H1 (cell line): ENCODE data around the gene IGF2R. TPM values are rescaled to one million over a fixed set of nuclear protein-coding genes. Genes with fewer than 3 reads are reported as not detected.

Experiments used
- CTCF ChIA-PET: fragments of 300-600 bp; sonication (Branson Sonifier 250); formaldehyde crosslinking; loops from one replicate; lab custom pipeline; 2021; ENCODE audit not compliant: partially characterized antibody; lab: Charles Lee
- POLR2A ChIA-PET: fragments of 300-600 bp; sonication (Branson Sonifier 250); formaldehyde crosslinking; loops from one replicate; lab custom pipeline; 2021; ENCODE audit warnings: inconsistent platforms; ENCODE audit not compliant: partially characterized antibody; lab: Charles Lee
- DNase-seq, 2 experiments: peaks; one replicate each; pipeline versions ENCODE4 v3.0.0 to v3.0.0-alpha.2; 2010 to 2022; ENCODE audit warnings: low spot score in 2 of 2, low read depth in 1 of 2, mixed read lengths in 1 of 2
- FAIRE-seq: peaks from 2 replicates; lab custom pipeline; 2011; peaks lifted over from hg19 to GRCh38; lab: Jason Lieb, UNC
- H2AFZ ChIP-seq: 2 replicates; pipeline ENCODE4 v1.8.1; 2012; ENCODE audit warnings: low read length, inconsistent platforms
- H2AK5ac ChIP-seq: 2 replicates; pipeline ENCODE4 v1.6.1; 2013; ENCODE audit warnings: low read depth, low read length
- H2BK120ac ChIP-seq: replicated peaks from 2 replicates; pipeline ENCODE3; 2013; ENCODE audit warnings: low read depth, low read length, inconsistent platforms
- H2BK12ac ChIP-seq: 2 replicates; pipeline ENCODE4 v1.6.1; 2013; ENCODE audit warnings: low read depth, low read length
- H2BK15ac ChIP-seq: 2 replicates; pipeline ENCODE4 v1.6.1; 2013; ENCODE audit warnings: low read length
- H2BK20ac ChIP-seq: 2 replicates; pipeline ENCODE4 v1.6.1; 2013; ENCODE audit warnings: low read length
- H2BK5ac ChIP-seq: 2 replicates; pipeline ENCODE4 v1.6.1; 2013; ENCODE audit warnings: low read depth, low read length
- H3K14ac ChIP-seq: 2 replicates; pipeline ENCODE4 v1.6.1; 2013; ENCODE audit warnings: inconsistent platforms; ENCODE audit not compliant: insufficient read length
- H3K18ac ChIP-seq: 2 replicates; pipeline ENCODE4 v1.6.1; 2013; ENCODE audit warnings: low read length; ENCODE audit errors: extremely low read depth
- H3K23ac ChIP-seq: 2 replicates; pipeline ENCODE4 v1.6.1; 2013; ENCODE audit warnings: inconsistent platforms; ENCODE audit not compliant: insufficient read length
- H3K23me2 ChIP-seq: 2 replicates; pipeline ENCODE4 v1.6.1; 2013; ENCODE audit warnings: low read depth, low read length
- H3K27ac ChIP-seq: 2 replicates; pipeline ENCODE4 v1.6.1; 2011; ENCODE audit warnings: low read depth, low read length, inconsistent platforms
- H3K27me3 ChIP-seq, 4 experiments: replicated peaks in 1 of 4; 1 replicate in 1 of 4; 2 replicates in 3 of 4; pipeline versions ENCODE4 v1.6.1 to v1.8.1; 2011 to 2013; ENCODE audit warnings: low read length in 3 of 4, mild to moderate bottlenecking in 3 of 4, inconsistent platforms in 2 of 4, mixed read lengths in 2 of 4, moderate library complexity in 1 of 4; ENCODE audit not compliant: control insufficient read depth in 3 of 4, insufficient read depth in 3 of 4; ENCODE audit errors: extremely low read depth in 1 of 4
- H3K36me3 ChIP-seq, 4 experiments: 2 replicates each; pipeline versions ENCODE4 v1.6.1 to v1.8.1; 2011 to 2013; ENCODE audit warnings: mild to moderate bottlenecking in 4 of 4, low read length in 3 of 4, moderate library complexity in 2 of 4, control low read depth in 1 of 4, inconsistent platforms in 1 of 4; ENCODE audit not compliant: insufficient read depth in 4 of 4, control insufficient read depth in 2 of 4
- H3K4ac ChIP-seq: replicated peaks from 2 replicates; pipeline ENCODE3; 2013; ENCODE audit warnings: low read length, low read depth, mixed read lengths, inconsistent platforms; ENCODE audit not compliant: insufficient read length
- H3K4me1 ChIP-seq, 4 experiments: replicated peaks in 1 of 4; 1 replicate in 1 of 4; 2 replicates in 3 of 4; pipeline versions ENCODE4 v1.6.1 to v1.8.1; 2011 to 2013; ENCODE audit warnings: low read length in 3 of 4, inconsistent platforms in 2 of 4, mixed read lengths in 1 of 4; ENCODE audit not compliant: insufficient read depth in 4 of 4, control insufficient read depth in 3 of 4
- H3K4me2 ChIP-seq, 2 experiments: 2 replicates each; pipeline versions ENCODE4 v1.6.1 to v1.8.1; 2011 to 2013; ENCODE audit warnings: low read depth in 2 of 2, low read length in 2 of 2, control low read depth in 1 of 2, inconsistent platforms in 1 of 2, mild to moderate bottlenecking in 1 of 2; ENCODE audit not compliant: insufficient read depth in 1 of 2
- H3K4me3 ChIP-seq, 4 experiments: fragments of 200-600, 300-600 bp in 1 of 4; sonication (generic), shearing (Covaris generic), sonication (Bioruptor Twin) in 1 of 4; 2 replicates each; pipeline versions ENCODE4 v1.5.1 to v1.8.1; 2011 to 2016; ENCODE audit warnings: low read length in 4 of 4, low read depth in 3 of 4, control low read depth in 2 of 4, inconsistent platforms in 2 of 4, mild to moderate bottlenecking in 2 of 4, mixed read lengths in 1 of 4, moderate library complexity in 1 of 4; ENCODE audit not compliant: insufficient read depth in 2 of 4; ENCODE audit errors: extremely low read depth in 1 of 4
- H3K56ac ChIP-seq: replicated peaks from 2 replicates; pipeline ENCODE3; 2013; ENCODE audit warnings: low read depth, mild to moderate bottlenecking, mixed read lengths, low read length, inconsistent platforms; ENCODE audit not compliant: insufficient read length
- H3K79me1 ChIP-seq: 2 replicates; pipeline ENCODE4 v1.6.1; 2013; ENCODE audit warnings: low read depth, low read length, control low read depth
- H3K79me2 ChIP-seq, 2 experiments: 2 replicates each; pipeline versions ENCODE4 v1.6.1 to v1.8.1; 2012 to 2013; ENCODE audit warnings: low read length in 2 of 2, mild to moderate bottlenecking in 2 of 2, inconsistent platforms in 1 of 2; ENCODE audit not compliant: insufficient read depth in 2 of 2, control insufficient read depth in 1 of 2
- H3K9ac ChIP-seq, 4 experiments: replicated peaks in 1 of 4; 1 replicate in 1 of 4; 2 replicates in 3 of 4; pipeline versions ENCODE4 v1.6.1 to v1.8.1; 2011 to 2013; ENCODE audit warnings: low read depth in 3 of 4, low read length in 3 of 4, control low read depth in 2 of 4, mild to moderate bottlenecking in 2 of 4, moderate library complexity in 2 of 4, inconsistent platforms in 1 of 4; ENCODE audit errors: extremely low read depth in 1 of 4
- H3K9me3 ChIP-seq, 2 experiments: 2 replicates each; pipeline versions ENCODE4 v1.6.1 to v1.8.1; 2012 to 2013; ENCODE audit warnings: mild to moderate bottlenecking in 2 of 2, moderate library complexity in 2 of 2, control low read depth in 1 of 2, inconsistent platforms in 1 of 2, low read depth in 1 of 2, low read length in 1 of 2, mixed read lengths in 1 of 2; ENCODE audit not compliant: insufficient read depth in 2 of 2
- H4K20me1 ChIP-seq, 2 experiments: replicated peaks in 1 of 2; 2 replicates each; pipeline versions ENCODE3 to v1.8.1; 2011 to 2013; ENCODE audit warnings: inconsistent platforms in 2 of 2, low read length in 2 of 2, mild to moderate bottlenecking in 1 of 2; ENCODE audit not compliant: insufficient read depth in 2 of 2, control insufficient read depth in 1 of 2
- H4K5ac ChIP-seq: 2 replicates; pipeline ENCODE4 v1.6.1; 2013; ENCODE audit warnings: low read length, low read depth, mixed read lengths, inconsistent platforms; ENCODE audit not compliant: insufficient read length
- H4K8ac ChIP-seq: 2 replicates; pipeline ENCODE4 v1.8.0; 2013; ENCODE audit warnings: mild to moderate bottlenecking, moderate library complexity, low read length, inconsistent platforms; ENCODE audit not compliant: insufficient read depth; ENCODE audit errors: extremely low read depth
- H4K91ac ChIP-seq: replicated peaks from 2 replicates; pipeline ENCODE3; 2013; ENCODE audit warnings: low read length, mixed read lengths, inconsistent platforms; ENCODE audit not compliant: insufficient read length
- ASH2L ChIP-seq: fragments of 200-600, 300-600 bp; sonication (generic); IDR thresholded peaks from one replicate; pipeline ENCODE4 v1.7.1; 2017; ENCODE audit warnings: low read length
- POU5F1 ChIP-seq: IDR thresholded peaks from 2 replicates; pipeline ENCODE4 v1.6.1; 2011; ENCODE audit warnings: low read depth, mild to moderate bottlenecking, low read length, moderate library complexity
- SIX5 ChIP-seq: IDR thresholded peaks from 2 replicates; pipeline ENCODE4 v1.6.1; 2011; ENCODE audit warnings: mild to moderate bottlenecking, low read depth, low read length
- WGBS, 2 experiments: shearing (Covaris generic) in 1 of 2; methylation state at CpG; one replicate each; pipeline versions ENCODE4 v1.1.6 to v1.1.7; 2013 to 2015; ENCODE audit warnings: low lambda C conversion rate in 2 of 2, mixed read lengths in 2 of 2, inconsistent platforms in 1 of 2, low coverage in 1 of 2, missing lambda C conversion rate in 1 of 2; ENCODE audit not compliant: insufficient replicate concordance in 2 of 2, insufficient coverage in 1 of 2, insufficient read length in 1 of 2; ENCODE audit errors: extremely low coverage in 1 of 2, missing lambda C conversion rate in 1 of 2; 5-methylcytosine and 5-hydroxymethylcytosine counted together
- polyA plus RNA-seq, 7 experiments: library from polyadenylated mRNA; depleted of rRNA in 3 of 7; stranded (reverse) in 5 of 7; unstranded in 2 of 7; fragments of >200 nt in 5 of 7; fragments of 200-250 nt in 2 of 7; gene quantifications; 1 replicate in 5 of 7; 2 replicates in 1 of 7; 4 replicates in 1 of 7; pipeline versions ENCODE4 v1.2.1 to v1.2.3, GENCODE V29; 2011 to 2013; ENCODE audit warnings: missing spikeins in 2 of 7, mixed read lengths in 2 of 7
- total RNA-seq: library from RNA; stranded (reverse); fragmentation: NEBNext Ultra II Directional; extraction: Animal tissue kit (Norgen Biotek cat#: 25700); gene quantifications from 2 replicates; pipeline ENCODE4 v1.2.1, GENCODE V29; 2021
- TF ChIP-seq, protein P1 (sequence below): IDR thresholded peaks from 2 replicates; pipeline ENCODE4 v1.6.1; 2011; ENCODE audit warnings: low read length, improper control_type of control experiment

The IGF2R gene
- total and polyA plus RNA-seq, 2 of the 8 experiments (the other 6 are each of a cell fraction or from before 2014, with no cell fraction given), result 20.6 to 74.1 TPM

DNA sequence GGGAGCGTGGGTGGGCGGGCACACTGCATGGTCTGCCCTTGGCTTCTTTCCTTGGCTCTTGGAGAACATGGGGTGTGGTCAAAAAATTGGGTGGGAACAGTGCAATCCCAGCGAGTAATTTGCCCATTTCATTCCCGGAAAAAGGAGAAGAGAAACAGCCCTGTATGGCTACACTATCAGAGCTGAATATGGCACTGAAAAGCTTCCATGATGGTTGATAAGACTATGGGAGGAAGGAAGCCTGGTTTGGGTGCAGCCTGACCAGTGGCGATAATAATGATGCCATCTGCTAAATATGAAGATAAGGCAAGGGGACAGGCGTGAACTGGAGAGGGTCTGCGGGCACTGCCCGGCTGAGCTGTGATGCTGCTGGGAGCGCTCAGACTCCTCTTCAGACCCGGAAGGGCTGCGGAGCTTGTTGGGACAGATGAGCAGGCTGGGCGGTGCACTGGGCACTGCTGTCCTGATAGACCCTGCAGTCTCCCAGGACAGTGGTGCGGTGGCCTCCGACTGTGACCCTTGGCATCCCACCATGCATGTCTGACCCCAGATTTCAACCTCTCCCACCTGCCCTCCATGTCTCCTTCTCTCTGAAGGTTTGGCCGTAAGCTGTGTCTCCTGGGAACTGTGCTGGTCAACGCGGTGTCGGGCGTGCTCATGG lies 162.9 kb downstream of the IGF2R start:
- peak overlapping the region; percentile 18; the same call in 1 of the 2 replicates for H2AK5ac ChIP-seq
- H3K27me3 ChIP-seq, result no peaks in the 10 kb centered on the region; a peak in 1 of 7 replicates
- ChIA-PET POLR2A (no interaction called here), CTCF (interaction anchor here (1.0 to 1.3 kb wide), 2 partner anchors 9 to 324 kb away, joined by 3 read pairs; no protein-coding TSS in a partner anchor)
- H3K14ac ChIP-seq, result no peak overlapping the region
- no peak overlapping the region; the same call in 1 of the 2 replicates for H2BK15ac ChIP-seq
- TF ChIP-seq SIX5 (no peak), POU5F1 (no peak), ASH2L (no peak)
- TF ChIP-seq, protein P1, sequence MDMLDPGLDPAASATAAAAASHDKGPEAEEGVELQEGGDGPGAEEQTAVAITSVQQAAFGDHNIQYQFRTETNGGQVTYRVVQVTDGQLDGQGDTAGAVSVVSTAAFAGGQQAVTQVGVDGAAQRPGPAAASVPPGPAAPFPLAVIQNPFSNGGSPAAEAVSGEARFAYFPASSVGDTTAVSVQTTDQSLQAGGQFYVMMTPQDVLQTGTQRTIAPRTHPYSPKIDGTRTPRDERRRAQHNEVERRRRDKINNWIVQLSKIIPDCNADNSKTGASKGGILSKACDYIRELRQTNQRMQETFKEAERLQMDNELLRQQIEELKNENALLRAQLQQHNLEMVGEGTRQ, result no peak
- H3K4ac ChIP-seq, result peak overlapping the region; percentile 72
- no peak overlapping the region for H2BK120ac ChIP-seq
- peak overlapping the region; percentile 28 to 35; a peak in 3 of 4 replicates for H3K4me2 ChIP-seq
- DNase-seq, result no peak
- H3K56ac ChIP-seq, result no peak overlapping the region
- H3K79me2 ChIP-seq, result no peaks in the 10 kb centered on the region
- no peaks in the 10 kb centered on the region for H3K23me2 ChIP-seq
- H2BK12ac ChIP-seq, result no peak overlapping the region
- H4K20me1 ChIP-seq, result no peaks in the 10 kb centered on the region
- no peak overlapping the region; the same call in 1 of the 2 replicates for H3K18ac ChIP-seq
- no peak overlapping the region for H2BK5ac ChIP-seq
- peak overlapping the region; percentile 84 for H4K91ac ChIP-seq
- H2BK20ac ChIP-seq, result no peak overlapping the region
- H3K79me1 ChIP-seq, result no peaks in the 10 kb centered on the region
- H4K5ac ChIP-seq, result no peak overlapping the region
- H4K8ac ChIP-seq, result no peak overlapping the region
- no peak overlapping the region for H3K9ac ChIP-seq
- no peaks in the 10 kb centered on the region for H3K36me3 ChIP-seq
- peaks cover 7 to 17% (median 11%) of the 10 kb centered on the region in 4 experiments for H3K4me1 ChIP-seq
- no peak overlapping the region for H3K23ac ChIP-seq
- H3K9me3 ChIP-seq, result no peaks in the 10 kb centered on the region
- H3K4me3 ChIP-seq, result no peak overlapping the region
- no peak for FAIRE-seq
- 92% methylated on average over 17 of the region's 19 CpGs; no CpG with 5 or more reads in 1 of the 2 experiments for WGBS, 2 experiments
- no peak overlapping the region for H3K27ac ChIP-seq
- no peak overlapping the region for H2AFZ ChIP-seq
